OCI-LY7 (cell line): Measurements from ENCODE around the gene SERPINA1. TPM values are rescaled to one million over a fixed set of nuclear protein-coding genes. Genes with fewer than 3 reads are reported as not detected.
"Not testable (repeated sequence)": the region's sequence is repeated elsewhere in the genome, so short reads cannot be mapped to it uniquely, and the experiment has no call there.

Experiments used
- BruUV-seq: library from RNA; stranded (reverse); fragments of 400-500 nt; replicated peaks from 2 replicates; lab custom pipeline; 2021; lab: Mats Ljungman, UMichigan
- CTCF ChIA-PET: fragments of 300-600 bp; sonication (Branson Sonifier 250); formaldehyde crosslinking; loops from one replicate; lab custom pipeline; 2022; ENCODE audit warnings: antibody characterized with exemption; ENCODE audit not compliant: unreplicated experiment; lab: Charles Lee
- POLR2A ChIA-PET: fragments of 300-600 bp; sonication (Branson Sonifier 250); formaldehyde crosslinking; loops from one replicate; lab custom pipeline; 2022; ENCODE audit warnings: antibody characterized with exemption; lab: Charles Lee
- DNase-seq: peaks from one replicate; pipeline ENCODE4 v3.0.0-alpha.2; 2015; ENCODE audit warnings: low spot score
- H2AFZ ChIP-seq: fragments of 200-600 bp; sonication (generic), shearing (Covaris generic); 2 replicates; pipeline ENCODE4 v1.6.1; 2014; ENCODE audit warnings: mild to moderate bottlenecking, antibody characterized with exemption, low read length, moderate library complexity
- H3K27ac ChIP-seq: fragments of 200-600 bp; sonication (generic); 2 replicates; pipeline ENCODE4 v1.5.1; 2014; ENCODE audit warnings: mixed run types, low read depth, mild to moderate bottlenecking, moderate library complexity, low read length, inconsistent platforms; ENCODE audit not compliant: poor library complexity, severe bottlenecking
- H3K36me3 ChIP-seq: fragments of 200-600 bp; sonication (generic); 2 replicates; pipeline ENCODE4 v1.6.1; 2014; ENCODE audit warnings: mild to moderate bottlenecking, antibody characterized with exemption, low read length, moderate library complexity, mixed read lengths; ENCODE audit not compliant: insufficient read depth
- H3K4me1 ChIP-seq: fragments of 200-600 bp; sonication (generic); 2 replicates; pipeline ENCODE4 v1.5.1; 2014; ENCODE audit warnings: mild to moderate bottlenecking, low read length; ENCODE audit not compliant: insufficient read depth, poor library complexity, severe bottlenecking
- H3K4me2 ChIP-seq: fragments of 200-600 bp; sonication (generic); 2 replicates; pipeline ENCODE4 v1.6.1; 2014; ENCODE audit warnings: mild to moderate bottlenecking, low read length
- H3K4me3 ChIP-seq: fragments of 200-600 bp; sonication (generic); 2 replicates; pipeline ENCODE4 v1.5.1; 2014; ENCODE audit warnings: mild to moderate bottlenecking, low read depth, low read length; ENCODE audit not compliant: poor library complexity, severe bottlenecking
- H3K79me2 ChIP-seq: fragments of 200-600 bp; sonication (generic); 2 replicates; pipeline ENCODE4 v1.6.1; 2016; ENCODE audit warnings: low read depth, mild to moderate bottlenecking, low read length, moderate library complexity, mixed read lengths; ENCODE audit not compliant: insufficient read depth
- H3K9me2 ChIP-seq: fragments of 200-600 bp; sonication (generic); 2 replicates; pipeline ENCODE4 v1.6.1; 2016; ENCODE audit warnings: mild to moderate bottlenecking, low read length, mixed read lengths; ENCODE audit not compliant: insufficient read depth
- H3K9me3 ChIP-seq: fragments of 200-600 bp; sonication (generic); 2 replicates; pipeline ENCODE4 v1.6.1; 2014; ENCODE audit warnings: mild to moderate bottlenecking, mixed run types, low read length, mixed read lengths
- H4K20me1 ChIP-seq: fragments of 200-600 bp; sonication (generic); 2 replicates; pipeline ENCODE4 v1.6.1; 2014; ENCODE audit warnings: mild to moderate bottlenecking, antibody characterized with exemption, low read length, moderate library complexity, mixed read lengths; ENCODE audit not compliant: insufficient read depth
- EZH2phosphoT487 ChIP-seq: fragments of 200-600 bp; sonication (generic); IDR thresholded peaks from 2 replicates; pipeline ENCODE4 v1.6.1; 2018; ENCODE audit warnings: low read depth, borderline replicate concordance, mild to moderate bottlenecking, mixed run types, antibody characterized with exemption, low read length, moderate library complexity, mixed read lengths
- intact Hi-C: fragments of 100-400 bp; cut with micrococcal nuclease; formaldehyde crosslinking; loops from one replicate; pipeline ENCODE4 v1.10.0; 2022; ENCODE audit not compliant: unreplicated experiment
- total RNA-seq, 2 experiments: library from RNA; depleted of rRNA in 1 of 2; stranded (reverse); fragments of >200 nt in 1 of 2; shearing (Covaris generic) in 1 of 2; gene quantifications; 2 replicates each; pipeline ENCODE4 v1.2.3, GENCODE V29; 2014 to 2022
- TF ChIP-seq, protein P1 (sequence below): fragments of 200-600 bp; sonication (generic); conservative IDR thresholded peaks from 2 replicates; pipeline ENCODE4 v1.5.1; 2014; ENCODE audit warnings: mild to moderate bottlenecking, antibody characterized with exemption, low read length, moderate library complexity, mixed read lengths

Gene SERPINA1
- total RNA-seq, 2 experiments from 2014 or later = not detected

DNA sequence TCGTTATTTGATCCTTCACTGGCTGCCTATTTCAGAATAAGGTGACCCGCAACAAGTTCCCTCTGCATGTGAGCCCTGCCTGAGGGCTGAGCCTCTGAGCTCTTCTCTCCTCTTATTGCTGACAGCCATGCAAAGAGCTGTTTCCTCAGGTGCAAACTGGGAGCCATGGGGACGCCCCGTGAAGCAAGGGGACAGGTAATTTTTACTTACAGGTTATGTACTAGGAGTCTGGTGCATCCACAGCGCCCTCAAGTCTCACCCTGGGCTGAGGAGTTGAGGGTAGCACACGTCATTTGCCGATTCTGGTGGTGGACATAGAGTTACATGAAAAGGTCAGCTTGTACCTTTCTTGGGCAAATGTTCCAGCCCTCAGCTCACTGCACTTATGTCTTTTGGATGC is 39.1 kb downstream of the SERPINA1 start:
- no TSS peak for BruUV-seq
- CTCF ChIA-PET = no interaction called here
- H3K79me2 ChIP-seq = no peaks in the 10 kb centered on the region
- TF ChIP-seq EZH2phosphoT487 = no peak
- TF ChIP-seq, protein P1, sequence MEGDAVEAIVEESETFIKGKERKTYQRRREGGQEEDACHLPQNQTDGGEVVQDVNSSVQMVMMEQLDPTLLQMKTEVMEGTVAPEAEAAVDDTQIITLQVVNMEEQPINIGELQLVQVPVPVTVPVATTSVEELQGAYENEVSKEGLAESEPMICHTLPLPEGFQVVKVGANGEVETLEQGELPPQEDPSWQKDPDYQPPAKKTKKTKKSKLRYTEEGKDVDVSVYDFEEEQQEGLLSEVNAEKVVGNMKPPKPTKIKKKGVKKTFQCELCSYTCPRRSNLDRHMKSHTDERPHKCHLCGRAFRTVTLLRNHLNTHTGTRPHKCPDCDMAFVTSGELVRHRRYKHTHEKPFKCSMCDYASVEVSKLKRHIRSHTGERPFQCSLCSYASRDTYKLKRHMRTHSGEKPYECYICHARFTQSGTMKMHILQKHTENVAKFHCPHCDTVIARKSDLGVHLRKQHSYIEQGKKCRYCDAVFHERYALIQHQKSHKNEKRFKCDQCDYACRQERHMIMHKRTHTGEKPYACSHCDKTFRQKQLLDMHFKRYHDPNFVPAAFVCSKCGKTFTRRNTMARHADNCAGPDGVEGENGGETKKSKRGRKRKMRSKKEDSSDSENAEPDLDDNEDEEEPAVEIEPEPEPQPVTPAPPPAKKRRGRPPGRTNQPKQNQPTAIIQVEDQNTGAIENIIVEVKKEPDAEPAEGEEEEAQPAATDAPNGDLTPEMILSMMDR = no peak
- H2AFZ ChIP-seq = no peak overlapping the region
- no peaks in the 10 kb centered on the region for H4K20me1 ChIP-seq
- no peaks in the 10 kb centered on the region for H3K9me2 ChIP-seq
- H3K36me3 ChIP-seq = no peaks in the 10 kb centered on the region
- DNase-seq = no peak
- H3K27ac ChIP-seq = no peak overlapping the region
- no peaks in the 10 kb centered on the region for H3K9me3 ChIP-seq
- no peak overlapping the region for H3K4me2 ChIP-seq
- intact Hi-C loops = no loop called here
- no peaks in the 10 kb centered on the region for H3K4me1 ChIP-seq
- H3K4me3 ChIP-seq = no peak overlapping the region
- POLR2A ChIA-PET = interaction anchor here (1.0 kb wide), 1 partner anchor 8 kb away, joined by 3 read pairs; no protein-coding TSS in a partner anchor

DNA sequence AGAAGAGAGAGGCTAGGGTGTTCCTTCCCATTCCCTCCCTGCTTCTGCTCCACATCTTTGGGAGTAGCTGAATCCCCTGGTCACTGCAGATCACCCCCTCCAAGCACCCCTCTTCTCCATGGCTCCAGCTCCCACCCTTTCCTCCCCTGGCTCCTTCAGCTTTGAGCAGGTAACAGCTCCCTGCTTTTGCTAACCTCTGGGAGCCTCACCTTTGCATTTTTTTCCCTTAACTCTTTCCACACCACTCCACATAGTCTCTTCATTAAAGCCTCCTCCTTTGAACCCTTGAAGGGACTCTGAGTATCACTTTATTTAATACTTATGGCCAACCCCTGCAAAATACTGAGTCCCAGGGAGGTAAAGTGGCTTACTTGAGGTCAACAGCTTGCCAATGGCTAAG is 39.6 kb downstream of the SERPINA1 start:
- no peak for TF ChIP-seq EZH2phosphoT487
- TF ChIP-seq, protein P1 = no peak
- Histone ChIP-seq H2AFZ (no peak overlapping the region), H3K36me3 (no peaks in the 10 kb centered on the region), H3K4me3 (no peak overlapping the region), H4K20me1 (no peaks in the 10 kb centered on the region), H3K9me2 (no peaks in the 10 kb centered on the region), H3K79me2 (no peaks in the 10 kb centered on the region), H3K4me1 (no peaks in the 10 kb centered on the region), H3K9me3 (no peaks in the 10 kb centered on the region), H3K4me2 (no peak overlapping the region), H3K27ac (no peak overlapping the region)
- intact Hi-C loops = no loop called here
- CTCF ChIA-PET = no interaction called here
- POLR2A ChIA-PET = interaction anchor here (1.0 kb wide), 1 partner anchor 8 kb away, joined by 3 read pairs; no protein-coding TSS in a partner anchor
- BruUV-seq = no TSS peak
- DNase-seq = no peak

DNA sequence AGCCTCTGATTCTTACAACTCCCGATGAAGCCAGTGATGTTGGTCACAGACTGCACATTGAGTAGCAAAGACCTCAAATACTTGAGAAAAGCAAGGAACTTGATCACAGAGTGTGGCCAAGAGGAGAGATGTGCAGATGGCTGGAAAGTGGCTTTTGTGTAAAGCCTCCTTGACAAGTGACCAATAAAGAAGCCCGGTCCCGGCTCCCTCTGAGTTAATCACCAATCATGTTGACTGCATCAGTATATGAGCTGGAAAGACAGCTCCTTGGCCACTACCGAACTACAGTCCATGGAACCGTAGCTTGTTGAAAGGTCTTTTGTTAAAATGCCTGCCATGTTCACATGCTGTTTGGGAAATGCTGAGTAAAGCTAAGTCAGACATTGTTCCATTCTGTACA is 41.6 kb downstream of the SERPINA1 start:
- TF ChIP-seq, protein P1 = no peak
- no peak for TF ChIP-seq EZH2phosphoT487
- H3K4me3 ChIP-seq = no peak overlapping the region
- H2AFZ ChIP-seq = no peak overlapping the region
- H3K4me2 ChIP-seq = no peak overlapping the region
- POLR2A ChIA-PET = interaction anchor here (0.7 kb wide), 1 partner anchor 42 kb away, joined by 7 read pairs; no protein-coding TSS in a partner anchor
- CTCF ChIA-PET = no interaction called here
- BruUV-seq = no TSS peak
- H3K9me3 ChIP-seq = no peaks in the 10 kb centered on the region
- DNase-seq = no peak
- H3K9me2 ChIP-seq = no peaks in the 10 kb centered on the region
- H3K36me3 ChIP-seq = no peaks in the 10 kb centered on the region
- no peaks in the 10 kb centered on the region for H4K20me1 ChIP-seq
- H3K79me2 ChIP-seq = no peaks in the 10 kb centered on the region
- no peak overlapping the region for H3K27ac ChIP-seq
- intact Hi-C loops = no loop called here
- H3K4me1 ChIP-seq = no peaks in the 10 kb centered on the region

DNA sequence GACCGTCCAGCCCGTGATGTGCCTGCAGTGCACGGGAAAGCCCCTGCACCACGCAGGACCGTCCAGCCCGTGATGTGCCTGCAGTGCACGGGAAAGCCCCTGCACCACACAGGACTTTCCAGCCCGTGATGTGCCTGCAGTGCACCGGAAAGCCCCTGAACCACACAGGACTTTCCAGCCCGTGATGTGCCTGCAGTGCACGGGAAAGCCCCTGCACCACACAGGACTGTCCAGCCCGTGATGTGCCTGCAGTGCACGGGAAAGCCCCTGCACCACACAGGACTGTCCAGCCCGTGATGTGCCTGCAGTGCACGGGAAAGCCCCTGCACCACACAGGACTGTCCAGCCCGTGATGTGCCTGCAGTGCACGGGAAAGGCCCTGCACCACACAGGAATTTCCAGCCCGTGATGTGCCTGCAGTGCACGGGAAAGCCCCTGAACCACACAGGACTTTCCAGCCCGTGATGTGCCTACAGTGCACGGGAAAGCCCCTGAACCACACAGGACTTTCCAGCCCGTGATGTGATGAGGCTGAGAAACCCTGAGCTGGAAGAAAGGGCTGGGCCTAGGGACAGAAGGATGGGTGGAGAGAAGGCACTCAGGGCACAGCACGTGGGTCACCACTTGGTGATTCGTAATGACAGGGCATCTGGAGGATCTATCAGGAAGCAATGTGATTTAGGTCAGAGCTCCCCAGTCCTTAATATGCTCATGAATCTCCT is 42.2 kb downstream of the SERPINA1 start:
- H3K27ac ChIP-seq, H3K9me3 ChIP-seq, H4K20me1 ChIP-seq, H3K4me1 ChIP-seq, DNase-seq, H3K4me2 ChIP-seq, intact Hi-C loops, H3K79me2 ChIP-seq, H3K4me3 ChIP-seq, H2AFZ ChIP-seq, CTCF ChIA-PET, BruUV-seq, H3K36me3 ChIP-seq, H3K9me2 ChIP-seq: not testable (repeated sequence)
- POLR2A ChIA-PET = interaction anchor here (0.7 kb wide), 1 partner anchor 42 kb away, joined by 7 read pairs; no protein-coding TSS in a partner anchor
